H1 (cell line): ENCODE measurements around the gene ENO4. TPM values are rescaled to one million over a fixed set of nuclear protein-coding genes. Genes with fewer than 3 reads are reported as not detected.

Source experiments
- CHD2 ChIP-seq: IDR thresholded peaks from 2 replicates; pipeline ENCODE4 v1.6.1; 2012; ENCODE audit warnings: low read length, improper control_type of control experiment
- RAD21 ChIP-seq, 2 experiments: IDR thresholded peaks in 1 of 2; conservative IDR thresholded peaks in 1 of 2; 2 replicates each; pipeline ENCODE4 v1.6.1; 2011; ENCODE audit warnings: low read depth in 2 of 2, low read length in 2 of 2, improper control_type of control experiment in 1 of 2, inconsistent platforms in 1 of 2, mild to moderate bottlenecking in 1 of 2, moderate library complexity in 1 of 2
- SRF ChIP-seq: IDR thresholded peaks from 2 replicates; pipeline ENCODE4 v1.6.1; 2011; ENCODE audit warnings: mild to moderate bottlenecking, low read depth, low read length, moderate library complexity
- SUZ12 ChIP-seq: fragments of 200-600 bp; sonication (generic); IDR thresholded peaks from 2 replicates; pipeline ENCODE4 v1.6.1; 2012; ENCODE audit warnings: mild to moderate bottlenecking, inconsistent platforms, low read length, moderate library complexity, mixed read lengths
- polyA plus RNA-seq, 7 experiments: library from polyadenylated mRNA; depleted of rRNA in 3 of 7; stranded (reverse) in 5 of 7; unstranded in 2 of 7; fragments of >200 nt in 5 of 7; fragments of 200-250 nt in 2 of 7; gene quantifications; 1 replicate in 5 of 7; 2 replicates in 1 of 7; 4 replicates in 1 of 7; pipeline versions ENCODE4 v1.2.1 to v1.2.3, GENCODE V29; 2011 to 2013; ENCODE audit warnings: missing spikeins in 2 of 7, mixed read lengths in 2 of 7
- total RNA-seq: library from RNA; stranded (reverse); fragmentation: NEBNext Ultra II Directional; extraction: Animal tissue kit (Norgen Biotek cat#: 25700); gene quantifications from 2 replicates; pipeline ENCODE4 v1.2.1, GENCODE V29; 2021

Gene ENO4
- total and polyA plus RNA-seq, 2 of the 8 experiments (the other 6 are each of a cell fraction or from before 2014, with no cell fraction given) = 0.77 TPM; not detected in 1

GRCh38 chr10:116915340-116915739 lies 66.0 kb downstream of the ENO4 start (continued):
- TF ChIP-seq CHD2 (no peak), SUZ12 (no peak), SRF (no peak), RAD21 (IDR thresholded peaks at IDR 0.05 in 1 of 2, conservative IDR thresholded peaks at IDR 0.05 in 1 of 2; ENCODE audit: low read depth in 2 of 2, low read length in 2 of 2) (no peak)
